AG04450 (cell line): Measurements from ENCODE around the gene LTO1. TPM values are rescaled to one million over a fixed set of nuclear protein-coding genes. Genes with fewer than 3 reads are reported as not detected.

Source experiments
- CTCF ChIA-PET: fragments of 300-600, 350-600 bp; formaldehyde crosslinking; extraction: SDS; loops from one replicate; lab custom pipeline; 2022; ENCODE audit warnings: antibody characterized with exemption, inconsistent platforms; lab: Charles Lee
- POLR2A ChIA-PET: fragments of 350-600 bp; formaldehyde crosslinking; extraction: SDS; loops from one replicate; lab custom pipeline; 2021; ENCODE audit warnings: antibody characterized with exemption, inconsistent platforms; lab: Yijun Ruan, JAX
- DNase-seq: peaks from one replicate; pipeline ENCODE4 v3.0.0-alpha.2; 2011; ENCODE audit warnings: low read depth, low spot score
- H3K27ac ChIP-seq: one replicate; pipeline ENCODE4 v1.5.1; 2012; ENCODE audit warnings: low read depth, low read length, control low read depth
- H3K27me3 ChIP-seq: one replicate; pipeline ENCODE4 v1.6.0; 2012; ENCODE audit warnings: low read length; ENCODE audit not compliant: control insufficient read depth, insufficient read depth
- H3K4me3 ChIP-seq: 2 replicates; pipeline ENCODE4 v1.5.1; 2011; ENCODE audit warnings: mild to moderate bottlenecking, low read depth, low read length, control low read depth
- H3K9me3 ChIP-seq: 2 replicates; pipeline ENCODE4 v1.5.1; 2012; ENCODE audit warnings: low read length; ENCODE audit not compliant: control insufficient read depth, insufficient read depth
- polyA plus RNA-seq: library from polyadenylated mRNA; depleted of rRNA; stranded (reverse); fragments of >200 nt; gene quantifications from 2 replicates; pipeline ENCODE4 v1.2.3, GENCODE V29; 2011
- TF ChIP-seq, protein P1 (sequence below): IDR thresholded peaks from 2 replicates; pipeline ENCODE4 v1.5.1; 2011; ENCODE audit warnings: low read depth, low read length, control low read depth, inconsistent platforms

LTO1 gene
- polyA plus RNA-seq, 1 experiment: 18.3 TPM

DNA sequence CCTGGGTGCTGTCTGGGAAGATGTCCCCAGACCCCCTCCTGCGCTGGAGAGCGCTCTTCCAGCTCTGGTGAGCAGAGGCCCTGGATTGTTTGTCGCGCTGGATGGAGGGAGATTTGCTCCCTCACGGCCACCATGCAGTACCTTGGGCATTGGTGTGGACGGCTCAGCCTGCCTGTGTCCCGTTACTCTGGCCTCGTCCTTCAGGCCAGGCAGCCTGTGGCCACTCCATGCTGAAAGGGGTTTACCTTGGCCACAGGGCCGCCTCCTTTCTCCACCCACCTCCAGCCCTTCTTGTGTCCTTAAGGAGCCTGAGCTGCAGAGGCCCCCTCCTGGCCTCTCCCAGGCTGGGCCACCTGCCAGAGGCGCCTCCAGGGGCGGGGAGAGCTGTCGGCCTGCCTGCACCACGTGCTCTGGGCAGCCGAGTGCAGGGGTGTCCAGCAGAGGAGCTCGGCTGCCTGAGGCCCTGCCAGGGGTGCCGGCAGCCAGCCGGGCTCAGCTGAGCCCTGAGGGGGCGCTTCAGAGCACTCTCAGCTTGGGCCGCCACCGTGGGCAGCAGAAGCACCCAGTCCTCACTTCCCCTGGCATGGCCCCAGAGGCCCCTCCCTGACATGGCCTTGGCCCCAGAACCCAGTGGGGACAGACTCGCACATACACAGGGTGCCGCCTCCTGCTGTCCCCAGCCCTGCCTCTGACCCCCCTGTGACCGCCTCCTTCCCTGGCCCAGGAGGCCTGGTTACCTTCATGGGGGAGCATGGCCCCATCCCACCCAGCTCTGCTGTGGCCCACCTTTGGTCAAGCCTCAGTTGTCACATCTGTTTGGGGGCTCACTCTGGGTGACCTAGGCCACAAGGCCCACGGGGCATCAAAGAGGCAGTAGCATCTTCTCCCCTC lies 30.8 kb downstream of the LTO1 start:
- POLR2A ChIA-PET: interaction anchor here (0.7 to 3.7 kb wide), 10 partner anchors 9 to 633 kb away, joined by 3 to 25 read pairs (median 4); partner anchors contain the start of gene LTO1
- no peaks in the 10 kb centered on the region; the same call in 1 of the 2 replicates for H3K9me3 ChIP-seq

DNA sequence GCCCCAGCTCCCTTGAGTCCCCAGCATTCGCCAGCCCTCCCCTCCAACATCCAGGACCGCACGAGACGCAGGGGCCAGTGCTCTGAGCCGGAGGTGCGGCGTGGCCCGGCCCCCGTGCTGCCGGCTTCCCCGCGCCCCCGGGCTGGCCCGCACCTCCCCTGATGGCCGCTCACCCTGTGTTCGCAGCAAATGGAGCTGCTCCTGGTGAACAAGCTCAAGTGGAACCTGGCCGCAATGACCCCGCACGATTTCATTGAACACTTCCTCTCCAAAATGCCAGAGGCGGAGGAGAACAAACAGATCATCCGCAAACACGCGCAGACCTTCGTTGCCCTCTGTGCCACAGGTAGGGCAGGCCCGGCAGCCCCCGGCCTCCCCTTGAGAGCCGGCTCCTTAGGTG lies 31.5 kb downstream of the LTO1 start:
- peak overlapping the region; percentile 99 for H3K4me3 ChIP-seq
- TF ChIP-seq, protein P1, sequence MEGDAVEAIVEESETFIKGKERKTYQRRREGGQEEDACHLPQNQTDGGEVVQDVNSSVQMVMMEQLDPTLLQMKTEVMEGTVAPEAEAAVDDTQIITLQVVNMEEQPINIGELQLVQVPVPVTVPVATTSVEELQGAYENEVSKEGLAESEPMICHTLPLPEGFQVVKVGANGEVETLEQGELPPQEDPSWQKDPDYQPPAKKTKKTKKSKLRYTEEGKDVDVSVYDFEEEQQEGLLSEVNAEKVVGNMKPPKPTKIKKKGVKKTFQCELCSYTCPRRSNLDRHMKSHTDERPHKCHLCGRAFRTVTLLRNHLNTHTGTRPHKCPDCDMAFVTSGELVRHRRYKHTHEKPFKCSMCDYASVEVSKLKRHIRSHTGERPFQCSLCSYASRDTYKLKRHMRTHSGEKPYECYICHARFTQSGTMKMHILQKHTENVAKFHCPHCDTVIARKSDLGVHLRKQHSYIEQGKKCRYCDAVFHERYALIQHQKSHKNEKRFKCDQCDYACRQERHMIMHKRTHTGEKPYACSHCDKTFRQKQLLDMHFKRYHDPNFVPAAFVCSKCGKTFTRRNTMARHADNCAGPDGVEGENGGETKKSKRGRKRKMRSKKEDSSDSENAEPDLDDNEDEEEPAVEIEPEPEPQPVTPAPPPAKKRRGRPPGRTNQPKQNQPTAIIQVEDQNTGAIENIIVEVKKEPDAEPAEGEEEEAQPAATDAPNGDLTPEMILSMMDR: no peak
- ChIA-PET POLR2A (interaction anchor here (0.7 to 3.7 kb wide), 9 partner anchors 10 to 542 kb away, joined by 3 to 25 read pairs (median 4); partner anchors contain the start of gene LTO1), CTCF (interaction anchor here (0.5 to 4.1 kb wide), 20 partner anchors 15 to 694 kb away, joined by 3 to 52 read pairs (median 4); no protein-coding TSS in a partner anchor)
- H3K27ac ChIP-seq: no peak overlapping the region
- H3K27me3 ChIP-seq: no peaks in the 10 kb centered on the region
- no peaks in the 10 kb centered on the region; the same call in 1 of the 2 replicates for H3K9me3 ChIP-seq
- no peak for DNase-seq

More for the DNA sequence above, 30.8 kb downstream of the LTO1 start:
- H3K27ac ChIP-seq: peak overlapping the region; percentile 31
- CTCF ChIA-PET: interaction anchor here (0.6 to 4.1 kb wide), 20 partner anchors 14 to 633 kb away, joined by 3 to 52 read pairs (median 3); no protein-coding TSS in a partner anchor
- DNase-seq: peak; percentile 86
- H3K27me3 ChIP-seq: no peaks in the 10 kb centered on the region
- TF ChIP-seq, protein P1: peak; percentile 50
- peak overlapping the region; percentile 99 for H3K4me3 ChIP-seq

DNA sequence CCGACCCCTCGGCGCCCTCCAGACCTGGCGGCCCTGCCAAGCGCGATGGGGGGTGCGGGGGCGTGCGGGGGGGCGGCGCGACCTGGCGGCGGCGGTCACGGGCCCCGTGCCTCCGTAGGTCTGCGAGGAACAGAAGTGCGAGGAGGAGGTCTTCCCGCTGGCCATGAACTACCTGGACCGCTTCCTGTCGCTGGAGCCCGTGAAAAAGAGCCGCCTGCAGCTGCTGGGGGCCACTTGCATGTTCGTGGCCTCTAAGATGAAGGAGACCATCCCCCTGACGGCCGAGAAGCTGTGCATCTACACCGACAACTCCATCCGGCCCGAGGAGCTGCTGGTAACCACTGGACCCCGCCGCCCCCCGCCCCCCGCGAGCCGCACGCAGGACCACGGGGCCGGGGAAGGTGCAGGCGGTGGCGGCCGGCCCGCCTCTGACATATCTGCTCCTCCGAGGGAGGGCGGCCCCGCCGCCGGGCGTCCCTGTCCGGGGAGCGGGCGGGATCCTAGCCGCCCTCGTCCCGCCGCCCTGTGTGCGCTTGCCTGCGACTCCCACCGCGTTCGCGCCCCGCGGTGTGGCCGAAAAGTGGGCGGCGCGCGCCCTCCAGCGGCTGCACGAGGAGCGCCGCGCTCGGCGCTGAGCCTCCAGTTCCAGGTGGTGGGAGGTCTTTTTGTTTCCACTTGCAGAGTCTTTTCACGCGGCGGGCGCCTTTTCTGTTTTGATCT lies 32.1 kb downstream of the LTO1 start:
- POLR2A ChIA-PET: interaction anchor here (1.0 to 3.7 kb wide), 5 partner anchors 146 to 541 kb away, joined by 3 to 25 read pairs (median 5); no protein-coding TSS in a partner anchor

DNA sequence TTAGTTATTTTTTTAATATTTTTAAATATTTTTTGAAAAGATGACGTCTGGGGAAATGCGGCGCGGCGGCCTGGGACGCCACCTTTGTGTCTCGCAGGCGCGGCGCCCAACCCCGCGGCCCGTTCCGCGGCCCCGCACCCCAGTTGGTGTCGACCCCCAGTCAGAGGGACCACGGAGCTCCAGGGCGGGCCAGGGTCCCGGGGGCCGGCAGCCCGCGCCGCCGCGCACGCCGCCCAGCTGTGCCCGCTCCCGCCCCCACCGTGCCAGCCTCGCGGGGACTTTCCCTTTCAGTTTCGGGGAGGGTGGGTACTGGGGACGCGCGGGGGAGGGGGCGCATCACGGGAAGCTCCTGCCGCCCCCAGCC lies 32.6 kb downstream of the LTO1 start:
- Histone ChIP-seq H3K27me3 (no peaks in the 10 kb centered on the region), H3K4me3 (peak overlapping the region; percentile 99), H3K9me3 (peaks cover 2% of the 10 kb centered on the region; the same call in 1 of the 2 replicates), H3K27ac (peak overlapping the region; percentile 92)
- ChIA-PET POLR2A (interaction anchor here (1.0 to 3.7 kb wide), 6 partner anchors 146 to 541 kb away, joined by 3 to 25 read pairs (median 4); no protein-coding TSS in a partner anchor), CTCF (interaction anchor here (0.6 to 4.1 kb wide), 10 partner anchors 31 to 585 kb away, joined by 3 to 52 read pairs (median 8); no protein-coding TSS in a partner anchor)
- no peak for DNase-seq
- TF ChIP-seq, protein P1: no peak

More for the DNA sequence above, 32.1 kb downstream of the LTO1 start:
- H3K27me3 ChIP-seq: no peaks in the 10 kb centered on the region
- peak overlapping the region; percentile 57 for H3K27ac ChIP-seq
- H3K9me3 ChIP-seq: no peaks in the 10 kb centered on the region; the same call in 1 of the 2 replicates
- H3K4me3 ChIP-seq: peak overlapping the region; percentile 99
- TF ChIP-seq, protein P1: peak; percentile 77
- CTCF ChIA-PET: interaction anchor here (0.5 to 4.1 kb wide), 12 partner anchors 27 to 693 kb away, joined by 3 to 52 read pairs (median 7); no protein-coding TSS in a partner anchor
- DNase-seq: peak; percentile 54
